Thyroid gland (tissue), 4 donors: Measurements from ENCODE around the gene LRIG1. TPM values are rescaled to one million over a fixed set of nuclear protein-coding genes. Genes with fewer than 3 reads are reported as not detected.

Experiments used
- DNase-seq, 2 donors: peaks; one replicate each; pipeline ENCODE4 v3.0.0-alpha.2; 2019
- H3K27ac ChIP-seq, 3 donors: fragments of 200-600 bp; sonication (generic); 1 replicate in 2 of 3; 2 replicates in 1 of 3; pipeline ENCODE4 v1.5.1; 2016 to 2019; ENCODE audit warnings: mild to moderate bottlenecking in 1 of 3, moderate library complexity in 1 of 3
- H3K27me3 ChIP-seq: fragments of 200-600 bp; sonication (generic); one replicate; pipeline ENCODE4 v1.5.1; 2019
- H3K36me3 ChIP-seq, 2 donors: fragments of 200-600 bp; sonication (generic); one replicate each; pipeline ENCODE4 v1.5.1; 2016 to 2019
- H3K4me1 ChIP-seq, 2 donors: fragments of 200-600 bp; sonication (generic); one replicate each; pipeline ENCODE4 v1.5.1; 2017 to 2019
- H3K4me3 ChIP-seq, 3 donors: fragments of 200-600 bp; sonication (generic); replicated peaks in 1 of 3; 1 replicate in 2 of 3; 2 replicates in 1 of 3; pipeline ENCODE4 v1.5.1; 2016; ENCODE audit warnings: mild to moderate bottlenecking in 1 of 3
- H3K9me3 ChIP-seq: fragments of 200-600 bp; sonication (generic); one replicate; pipeline ENCODE4 v1.5.1; 2017
- CTCF ChIP-seq, 6 experiments: fragments of 200-600 bp in 3 of 6; fragments of 450-650 bp in 3 of 6; sonication (generic) in 3 of 6; IDR thresholded peaks; one replicate each; pipeline ENCODE4 v1.5.1; 2016 to 2019; ENCODE audit warnings: antibody characterized with exemption in 6 of 6, mild to moderate bottlenecking in 2 of 6, inconsistent platforms in 1 of 6, moderate library complexity in 1 of 6
- POLR2A ChIP-seq, 2 donors: fragments of 450-650 bp; IDR thresholded peaks; one replicate each; pipeline ENCODE4 v1.6.1; 2017; ENCODE audit warnings: antibody characterized with exemption in 2 of 2, mild to moderate bottlenecking in 2 of 2, moderate library complexity in 1 of 2
- WGBS, 2 donors: methylation state at CpG; one replicate each; pipeline ENCODE4 v1.1.5; 2017; 5-methylcytosine and 5-hydroxymethylcytosine counted together
- intact Hi-C: fragments of 100-400 bp; cut with DNase I; formaldehyde crosslinking; loops from one replicate; pipeline ENCODE4 v1.15.1; 2023
- total RNA-seq, 4 donors: library from RNA; depleted of rRNA; stranded (reverse); fragments of >200 nt; gene quantifications; one replicate each; pipeline ENCODE4 v1.2.3, GENCODE V29; 2016

Gene LRIG1
- total RNA-seq, 4 donors from 2014 or later: 45.8 to 69.7 (median 61.7) TPM

- TF ChIP-seq CTCF (IDR thresholded peaks at IDR 0.05) (no peak), POLR2A (IDR thresholded peaks at IDR 0.05) (no peak)
- H3K4me3 ChIP-seq: no peak overlapping the region
- H3K27ac ChIP-seq: peak overlapping the region in 1 of 3 donors; percentile 11
- no peak for DNase-seq
- H3K4me1 ChIP-seq: peaks cover 8 to 14% of the 10 kb centered on the region in 2 donors
- intact Hi-C loops: loop anchor here (10.0 kb wide), 1 partner anchor 183 kb away; no protein-coding TSS in a partner anchor
- no peaks in the 10 kb centered on the region for H3K27me3 ChIP-seq
- H3K9me3 ChIP-seq: no peaks in the 10 kb centered on the region
- peaks cover 19% of the 10 kb centered on the region in 2 donors for H3K36me3 ChIP-seq
- WGBS, 2 donors: 88 to 92% methylated on average over 17 of the region's 20 CpGs
Measured at GRCh38 chr3:66401675-66402491, 98.9 kb downstream of the LRIG1 start.

GRCh38 chr3:66401157-66401550 is 99.7 kb downstream of the LRIG1 start:
- DNase-seq: no peak
- Histone ChIP-seq H3K4me3 (no peak overlapping the region), H3K9me3 (no peaks in the 10 kb centered on the region), H3K36me3 (peaks cover 15 to 26% of the 10 kb centered on the region in 2 donors), H3K27me3 (no peaks in the 10 kb centered on the region), H3K4me1 (peaks cover 8 to 14% of the 10 kb centered on the region in 2 donors), H3K27ac (peak overlapping the region in 1 of 3 donors; percentile 11)
- intact Hi-C loops: loop anchor here (10.0 kb wide), 1 partner anchor 184 kb away; no protein-coding TSS in a partner anchor
- 58 to 66% methylated on average over 9 to 10 of the region's 10 CpGs for WGBS, 2 donors
- no peak for TF ChIP-seq POLR2A (IDR thresholded peaks at IDR 0.05)

GRCh38 chr3:66400411-66401156 is 100.2 kb downstream of the LRIG1 start:
- no peaks in the 10 kb centered on the region for H3K9me3 ChIP-seq
- intact Hi-C loops: loop anchor here (10.0 kb wide), 1 partner anchor 184 kb away; no protein-coding TSS in a partner anchor
- WGBS, 2 donors: 66 to 83% methylated on average over 14 to 15 of the region's 15 CpGs
- peaks cover 16 to 26% of the 10 kb centered on the region in 2 donors for H3K36me3 ChIP-seq
- H3K4me3 ChIP-seq: no peak overlapping the region
- peak overlapping the region in 1 of 3 donors; percentile 11 for H3K27ac ChIP-seq
- H3K27me3 ChIP-seq: no peaks in the 10 kb centered on the region
- peak; percentile 56 to 69 for DNase-seq
- no peak for TF ChIP-seq POLR2A (IDR thresholded peaks at IDR 0.05)
- peak in 3 of 6 experiments; percentile 19 to 39 (median 33) for TF ChIP-seq CTCF (IDR thresholded peaks at IDR 0.05)
- H3K4me1 ChIP-seq: peaks cover 8 to 14% of the 10 kb centered on the region in 2 donors

GRCh38 chr3:66399529-66400232 is 101.1 kb downstream of the LRIG1 start:
- intact Hi-C loops: loop anchor here (10.0 kb wide), 1 partner anchor 185 kb away; no protein-coding TSS in a partner anchor
- Histone ChIP-seq H3K4me3 (no peak overlapping the region), H3K9me3 (no peaks in the 10 kb centered on the region), H3K36me3 (peaks cover 8 to 26% of the 10 kb centered on the region in 2 donors), H3K27me3 (no peaks in the 10 kb centered on the region), H3K4me1 (peaks cover 8 to 14% of the 10 kb centered on the region in 2 donors), H3K27ac (no peak overlapping the region)
- WGBS, 2 donors: 91 to 93% methylated on average over 10 of the region's 10 CpGs
- no peak for DNase-seq
- TF ChIP-seq CTCF (IDR thresholded peaks at IDR 0.05) (no peak), POLR2A (IDR thresholded peaks at IDR 0.05) (no peak)
